ENCODE data around the gene CYTH2.
A peak's percentile ranks its signal among the peaks of the same experiment; 100 is the strongest.

The CYTH2 gene, protein sequence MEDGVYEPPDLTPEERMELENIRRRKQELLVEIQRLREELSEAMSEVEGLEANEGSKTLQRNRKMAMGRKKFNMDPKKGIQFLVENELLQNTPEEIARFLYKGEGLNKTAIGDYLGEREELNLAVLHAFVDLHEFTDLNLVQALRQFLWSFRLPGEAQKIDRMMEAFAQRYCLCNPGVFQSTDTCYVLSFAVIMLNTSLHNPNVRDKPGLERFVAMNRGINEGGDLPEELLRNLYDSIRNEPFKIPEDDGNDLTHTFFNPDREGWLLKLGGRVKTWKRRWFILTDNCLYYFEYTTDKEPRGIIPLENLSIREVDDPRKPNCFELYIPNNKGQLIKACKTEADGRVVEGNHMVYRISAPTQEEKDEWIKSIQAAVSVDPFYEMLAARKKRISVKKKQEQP

GRCh38 chr19:48469289-48469881 is at the start of gene CYTH2:
CYTH2 (plus strand) TSS chr19:48469369; CDS start chr19:48469508, 139 bp downstream.
- peak in 1 of 2 donors; percentile 22 for DNase-seq (ENCODE audit: low read depth in 2 of 2)

DNA sequence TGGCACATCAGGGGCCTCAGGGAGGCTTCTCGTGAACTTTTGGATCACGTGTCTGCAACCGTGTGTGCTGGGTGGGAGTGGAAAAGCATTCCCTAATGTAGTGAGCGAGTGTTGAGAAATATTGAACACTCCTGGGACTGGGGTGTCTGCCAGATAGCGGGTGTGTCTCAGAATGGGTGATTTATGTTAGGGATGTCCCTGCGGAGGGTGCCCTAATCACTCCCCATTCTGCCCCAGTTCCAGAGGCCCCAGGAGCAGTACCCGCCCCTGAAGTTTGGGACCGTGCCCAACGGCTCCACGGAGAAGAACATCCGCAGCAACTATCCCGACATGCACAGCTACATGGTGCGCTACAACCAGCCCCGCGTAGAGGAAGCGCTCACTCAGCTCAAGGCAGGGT is 47.6 kb upstream of the CYTH2 start:
- DNase-seq (ENCODE audit: low read depth in 2 of 2): no peak

GRCh38 chr19:48424694-48425219 is 44.4 kb upstream of the CYTH2 start:
- no peak for DNase-seq (ENCODE audit: low read depth in 2 of 2)

DNA sequence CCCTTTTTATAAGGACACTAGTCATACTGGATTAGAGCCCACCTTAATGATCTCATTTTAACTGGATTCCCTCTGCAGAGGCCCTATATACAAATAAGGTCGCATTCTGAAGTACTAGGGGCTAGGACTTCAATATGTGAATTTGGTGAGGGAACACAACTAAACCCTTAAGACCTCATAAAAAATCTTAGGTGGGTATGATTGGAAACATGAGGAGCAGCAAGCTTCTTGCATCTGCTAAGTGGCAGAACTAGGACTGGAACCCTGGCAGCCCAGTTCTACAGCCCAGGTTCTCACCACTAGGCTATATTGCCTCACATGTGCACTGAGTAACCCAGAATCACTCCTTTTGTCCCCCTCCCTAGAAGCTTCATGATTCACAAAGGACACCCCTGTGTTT is 40.5 kb upstream of the CYTH2 start:
- DNase-seq (ENCODE audit: low read depth in 2 of 2): no peak

DNA sequence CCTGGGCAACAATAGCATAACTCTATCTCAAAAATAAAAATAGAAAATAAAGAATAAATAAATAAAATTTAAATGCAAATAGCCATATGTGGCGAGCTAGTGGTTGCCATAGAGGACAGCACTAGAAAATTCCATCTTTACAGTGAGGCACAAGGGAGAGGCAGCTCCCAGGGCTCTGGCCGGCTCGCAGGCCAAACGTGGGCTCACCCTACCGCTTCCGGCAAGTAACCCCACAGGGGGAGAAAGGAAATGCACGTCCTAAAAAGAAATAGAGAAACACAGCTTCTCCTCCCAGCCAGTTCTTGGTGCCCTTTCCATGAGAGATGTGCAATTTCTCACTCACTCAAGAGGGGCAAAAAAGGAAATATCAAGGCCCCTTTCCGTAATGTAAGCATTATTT is 35.8 kb upstream of the CYTH2 start:
- no peak for DNase-seq (ENCODE audit: low read depth in 2 of 2)

DNA sequence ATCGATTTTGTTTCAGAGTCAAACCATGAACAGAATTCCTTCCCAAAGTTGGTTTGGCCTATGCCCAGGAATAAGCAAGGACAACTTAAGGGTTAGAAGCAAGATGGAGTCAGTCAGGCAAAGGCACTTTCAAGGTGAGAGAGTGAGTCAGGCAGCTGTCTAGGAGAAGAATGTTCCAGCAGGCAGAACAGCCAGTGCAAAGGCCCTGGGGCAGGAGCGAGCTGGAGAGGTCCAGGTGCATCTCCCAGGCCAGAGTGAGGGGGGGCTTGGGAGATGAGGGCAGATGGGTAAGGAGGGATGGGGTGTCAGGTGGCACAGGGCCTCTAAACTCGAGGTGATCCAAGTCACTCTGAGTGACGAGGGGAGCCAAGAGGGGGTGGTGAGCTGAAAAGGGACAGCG is 32.6 kb upstream of the CYTH2 start:
- DNase-seq (ENCODE audit: low read depth in 2 of 2): no peak

- DNase-seq (ENCODE audit: low read depth in 2 of 2): no peak
Measured at GRCh38 chr19:48441360-48442050, 27.7 kb upstream of the CYTH2 start.

DNA sequence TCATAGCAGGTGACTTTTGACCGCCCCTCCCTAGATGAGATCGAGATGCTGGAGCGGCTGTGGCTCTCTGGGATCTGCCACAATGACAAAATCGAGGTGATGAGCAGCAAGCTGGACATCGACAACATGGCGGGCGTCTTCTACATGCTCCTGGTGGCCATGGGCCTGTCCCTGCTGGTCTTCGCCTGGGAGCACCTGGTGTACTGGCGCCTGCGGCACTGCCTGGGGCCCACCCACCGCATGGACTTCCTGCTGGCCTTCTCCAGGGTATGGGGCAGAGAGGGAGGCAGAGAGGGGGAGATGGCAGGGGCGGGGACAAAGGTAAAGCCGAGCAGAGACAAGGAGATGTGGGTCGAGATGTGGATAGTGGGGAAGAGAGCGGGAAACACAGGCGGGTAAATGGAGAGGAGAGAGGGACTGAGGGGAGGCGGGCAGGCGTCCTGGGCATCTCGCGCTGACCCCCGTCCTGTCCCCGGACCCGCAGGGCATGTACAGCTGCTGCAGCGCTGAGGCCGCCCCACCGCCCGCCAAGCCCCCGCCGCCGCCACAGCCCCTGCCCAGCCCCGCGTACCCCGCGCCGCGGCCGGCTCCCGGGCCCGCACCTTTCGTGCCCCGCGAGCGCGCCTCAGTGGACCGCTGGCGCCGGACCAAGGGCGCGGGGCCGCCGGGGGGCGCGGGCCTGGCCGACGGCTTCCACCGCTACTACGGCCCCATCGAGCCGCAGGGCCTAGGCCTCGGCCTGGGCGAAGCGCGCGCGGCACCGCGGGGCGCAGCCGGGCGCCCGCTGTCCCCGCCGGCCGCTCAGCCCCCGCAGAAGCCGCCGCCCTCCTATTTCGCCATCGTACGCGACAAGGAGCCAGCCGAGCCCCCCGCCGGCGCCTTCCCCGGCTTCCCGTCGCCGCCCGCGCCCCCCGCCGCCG is 26.8 kb upstream of the CYTH2 start:
- no peak for DNase-seq (ENCODE audit: low read depth in 2 of 2)

DNA sequence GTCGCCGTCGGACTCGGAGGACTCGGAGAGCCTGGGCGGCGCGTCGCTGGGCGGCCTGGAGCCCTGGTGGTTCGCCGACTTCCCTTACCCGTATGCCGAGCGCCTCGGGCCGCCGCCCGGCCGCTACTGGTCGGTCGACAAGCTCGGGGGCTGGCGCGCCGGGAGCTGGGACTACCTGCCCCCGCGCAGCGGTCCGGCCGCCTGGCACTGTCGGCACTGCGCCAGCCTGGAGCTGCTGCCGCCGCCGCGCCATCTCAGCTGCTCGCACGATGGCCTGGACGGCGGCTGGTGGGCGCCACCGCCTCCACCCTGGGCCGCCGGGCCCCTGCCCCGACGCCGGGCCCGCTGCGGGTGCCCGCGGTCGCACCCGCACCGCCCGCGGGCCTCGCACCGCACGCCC is 25.9 kb upstream of the CYTH2 start:
- DNase-seq (ENCODE audit: low read depth in 2 of 2): no peak

DNA sequence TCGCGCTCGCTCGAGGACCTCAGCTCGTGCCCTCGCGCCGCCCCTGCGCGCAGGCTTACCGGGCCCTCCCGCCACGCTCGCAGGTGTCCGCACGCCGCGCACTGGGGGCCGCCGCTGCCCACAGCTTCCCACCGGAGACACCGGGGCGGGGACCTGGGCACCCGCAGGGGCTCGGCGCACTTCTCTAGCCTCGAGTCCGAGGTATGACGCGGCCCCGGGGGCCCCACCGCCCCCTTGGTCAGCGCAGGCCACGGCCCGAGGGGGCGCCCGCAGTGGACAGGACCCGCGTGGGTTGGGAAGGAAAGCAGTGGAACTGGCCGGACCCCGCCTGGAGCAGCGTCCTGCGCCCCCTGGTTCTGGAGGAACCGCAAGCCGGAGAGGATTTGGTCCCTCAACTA is 25.4 kb upstream of the CYTH2 start:
- DNase-seq (ENCODE audit: low read depth in 2 of 2): no peak

- DNase-seq (ENCODE audit: low read depth in 2 of 2): no peak
Measured at GRCh38 chr19:48444129-48444935, 24.8 kb upstream of the CYTH2 start.

GRCh38 chr19:48444936-48445200 is 24.3 kb upstream of the CYTH2 start:
- DNase-seq (ENCODE audit: low read depth in 2 of 2): no peak

- no peak for DNase-seq (ENCODE audit: low read depth in 2 of 2)
Measured at GRCh38 chr19:48445256-48445605, 23.9 kb upstream of the CYTH2 start.

GRCh38 chr19:48445606-48446481 is 23.3 kb upstream of the CYTH2 start, which contains the start of gene GRWD1:
GRWD1 (plus strand) TSS chr19:48445983; CDS start chr19:48446006, 23 bp downstream.
- peak; percentile 71 to 82 for DNase-seq (ENCODE audit: low read depth in 2 of 2)

- DNase-seq (ENCODE audit: low read depth in 2 of 2): no peak
Measured at GRCh38 chr19:48446579-48446978, 22.6 kb upstream of the CYTH2 start.

GRCh38 chr19:48448563-48448962 is 20.6 kb upstream of the CYTH2 start:
- no peak for DNase-seq (ENCODE audit: low read depth in 2 of 2)

- DNase-seq (ENCODE audit: low read depth in 2 of 2): no peak
Measured at GRCh38 chr19:48450441-48450840, 18.7 kb upstream of the CYTH2 start.

DNA sequence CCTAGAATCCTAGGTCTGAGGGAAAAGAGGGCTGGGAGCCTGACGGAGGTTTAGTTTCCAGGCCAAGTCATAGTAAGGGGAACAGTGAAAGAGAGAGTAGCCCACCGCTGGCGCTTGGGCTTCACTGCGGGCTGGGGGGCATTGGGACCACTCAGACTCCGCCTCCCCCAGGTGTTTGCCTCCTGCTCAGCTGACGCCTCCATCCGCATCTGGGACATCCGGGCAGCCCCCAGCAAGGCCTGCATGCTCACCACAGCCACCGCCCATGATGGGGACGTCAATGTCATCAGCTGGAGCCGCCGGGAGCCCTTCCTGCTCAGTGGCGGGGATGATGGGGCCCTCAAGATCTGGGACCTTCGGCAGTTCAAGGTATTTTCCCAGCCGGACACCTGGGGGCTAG is 18.3 kb upstream of the CYTH2 start:
- DNase-seq (ENCODE audit: low read depth in 2 of 2): no peak

DNA sequence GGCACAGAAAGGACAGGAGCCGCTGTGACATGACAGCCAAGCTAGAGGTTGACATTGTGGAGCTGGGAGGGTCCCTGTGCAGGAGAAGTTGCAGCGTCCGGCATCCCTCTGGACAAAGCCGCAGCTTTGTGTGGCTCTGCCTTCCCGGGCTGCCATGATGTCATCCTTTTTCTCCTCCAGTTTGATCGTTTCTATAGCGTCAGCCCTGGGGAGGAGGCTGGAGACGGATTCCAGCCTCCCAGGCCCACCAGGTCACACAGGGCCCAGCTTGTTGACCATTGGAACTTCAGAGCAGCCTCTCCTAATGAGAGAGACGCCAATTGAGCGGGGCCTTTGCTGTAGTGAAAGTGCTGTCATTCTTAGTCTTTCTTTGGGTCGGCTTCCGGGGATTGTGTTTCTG is 17.5 kb upstream of the CYTH2 start:
- DNase-seq (ENCODE audit: low read depth in 2 of 2): no peak

Data from stimulated activated CD8-positive, alpha-beta memory T cell treated with anti-CD3 and anti-CD28 coated beads, Interleukin-7, amount 100 ng/mL, for 1 hour (primary cell).